GM12878 (cell line): ENCODE measurements around the gene TRABD. TPM values are rescaled to one million over a fixed set of nuclear protein-coding genes. Genes with fewer than 3 reads are reported as not detected.

ENCODE experiments used
- ATAC-seq: fragments of 200-7000 bp; cut with Tn5 transposase; 3 replicates; pipeline ENCODE4 v1.9.1; 2020; ENCODE audit warnings: mild to moderate bottlenecking, moderate library complexity
- BruUV-seq: library from RNA; stranded (reverse); fragments of 400-500 nt; replicated peaks from 2 replicates; lab custom pipeline; 2021; lab: Mats Ljungman, UMichigan
- CTCF ChIA-PET: fragments of 300-600 bp; sonication (Branson Sonifier 250); formaldehyde crosslinking; extraction: SDS; loops from one replicate; lab custom pipeline; 2021; ENCODE audit warnings: inconsistent platforms; lab: Yijun Ruan, JAX
- POLR2A ChIA-PET: fragments of 350-600 bp; formaldehyde crosslinking; extraction: SDS; loops from one replicate; lab custom pipeline; 2021; ENCODE audit warnings: inconsistent platforms; lab: Charles Lee
- RAD21 ChIA-PET: fragments of 300-600 bp; sonication (Branson Sonifier 250); formaldehyde crosslinking; loops from one replicate; lab custom pipeline; 2023; ENCODE audit warnings: antibody characterized with exemption; ENCODE audit not compliant: unreplicated experiment; lab: Charles Lee
- SMC1A ChIA-PET: fragments of 300-600 bp; sonication (Branson Sonifier 250); formaldehyde crosslinking; loops from one replicate; lab custom pipeline; 2023; ENCODE audit not compliant: unreplicated experiment, uncharacterized antibody; lab: Charles Lee
- DNase-seq: peaks from one replicate; pipeline ENCODE4 v3.0.0-alpha.2; 2011; ENCODE audit warnings: low read depth, low spot score
- FAIRE-seq: peaks from 3 replicates; lab custom pipeline; 2011; peaks lifted over from hg19 to GRCh38; lab: Jason Lieb, UNC
- H2AFZ ChIP-seq: 2 replicates; pipeline ENCODE4 v1.6.0; 2011; ENCODE audit warnings: low read depth, low read length, control low read depth; ENCODE audit not compliant: control insufficient read depth
- H3K27ac ChIP-seq: 2 replicates; pipeline ENCODE4 v1.5.1; 2011; ENCODE audit warnings: control low read depth; ENCODE audit not compliant: control insufficient read depth, insufficient read depth
- H3K27me3 ChIP-seq, 2 experiments: replicated peaks in 1 of 2; 2 replicates each; pipeline versions ENCODE4 v1.6.0 to v1.6.1; 2011; ENCODE audit warnings: low read length in 1 of 2; ENCODE audit not compliant: control insufficient read depth in 2 of 2, insufficient read depth in 2 of 2
- H3K36me3 ChIP-seq, 2 experiments: 2 replicates each; pipeline ENCODE4 v1.5.1; 2011; ENCODE audit warnings: low read length in 1 of 2; ENCODE audit not compliant: control insufficient read depth in 2 of 2, insufficient read depth in 2 of 2
- H3K4me1 ChIP-seq: 2 replicates; pipeline ENCODE4 v1.6.1; 2011; ENCODE audit warnings: mild to moderate bottlenecking, low read length, moderate library complexity, mixed read lengths; ENCODE audit not compliant: control insufficient read depth, insufficient read depth
- H3K4me2 ChIP-seq: 2 replicates; pipeline ENCODE4 v1.6.0; 2011; ENCODE audit warnings: control low read depth; ENCODE audit not compliant: control insufficient read depth, insufficient read depth
- H3K4me3 ChIP-seq: fragments of 200-600 bp; sonication (generic); 2 replicates; pipeline ENCODE4 v1.5.1; 2016
- H3K79me2 ChIP-seq: 2 replicates; pipeline ENCODE4 v1.6.0; 2011; ENCODE audit warnings: low read length; ENCODE audit not compliant: control insufficient read depth, insufficient read depth
- H3K9ac ChIP-seq: 2 replicates; pipeline ENCODE4 v1.8.0; 2011; ENCODE audit warnings: low read length, control low read depth, mixed read lengths; ENCODE audit not compliant: control insufficient read depth, insufficient read depth
- H3K9me3 ChIP-seq: replicated peaks from 3 replicates; pipeline ENCODE4 v1.5.1; 2011; ENCODE audit warnings: mild to moderate bottlenecking, low read length; ENCODE audit not compliant: control insufficient read depth, insufficient read depth
- H4K20me1 ChIP-seq: 2 replicates; pipeline ENCODE4 v1.6.0; 2011; ENCODE audit not compliant: control insufficient read depth, insufficient read depth
- BCL11A ChIP-seq: IDR thresholded peaks from 2 replicates; pipeline ENCODE4 v1.6.1; 2011; ENCODE audit warnings: low read depth, low read length
- CBFB ChIP-seq: IDR thresholded peaks from 2 replicates; pipeline ENCODE4 v1.6.1; 2016; ENCODE audit warnings: antibody characterized with exemption, low read depth
- HDGF ChIP-seq: fragments of 450-650 bp; IDR thresholded peaks from 2 replicates; pipeline ENCODE4 v1.6.1; 2016; ENCODE audit warnings: antibody characterized with exemption
- RB1 ChIP-seq: fragments of 450-650 bp; formaldehyde crosslinking; IDR thresholded peaks from 2 replicates; pipeline ENCODE4 v1.6.1; 2017; ENCODE audit warnings: mild to moderate bottlenecking, borderline replicate concordance
- SMAD5 ChIP-seq: IDR thresholded peaks from 2 replicates; pipeline ENCODE4 v1.6.1; 2016; ENCODE audit warnings: antibody characterized with exemption, low read depth
- SUZ12 ChIP-seq: fragments of 200-600 bp; sonication (generic); IDR thresholded peaks from one replicate; pipeline ENCODE4 v1.6.1; 2018; ENCODE audit warnings: antibody characterized with exemption, mild to moderate bottlenecking; ENCODE audit not compliant: unreplicated experiment
- TCF3 ChIP-seq: IDR thresholded peaks from 2 replicates; pipeline ENCODE4 v1.6.1; 2012; ENCODE audit warnings: low read depth, mild to moderate bottlenecking, low read length, borderline replicate concordance; ENCODE audit not compliant: insufficient read depth
- WGBS: methylation state at CpG from one replicate; pipeline ENCODE4 v1.1.6; 2016; ENCODE audit warnings: low lambda C conversion rate; ENCODE audit not compliant: insufficient replicate concordance, insufficient coverage; ENCODE audit errors: missing lambda C conversion rate; 5-methylcytosine and 5-hydroxymethylcytosine counted together
- in situ Hi-C: fragments of 300-500 bp; cut with MboI; formaldehyde crosslinking; loops from 9 replicates; pipeline ENCODE4 v1.14.3; 2018; ENCODE audit warnings: mixed read lengths
- intact Hi-C: fragments of 100-400 bp; cut with micrococcal nuclease; formaldehyde crosslinking; loops from one replicate; pipeline ENCODE4 v1.14.2; 2022; ENCODE audit not compliant: unreplicated experiment
- polyA plus RNA-seq, 11 experiments: library from polyadenylated mRNA; depleted of rRNA in 4 of 11; unstranded in 6 of 11; stranded (reverse) in 5 of 11; fragments of >200 nt; fragmentation: Nextera tagmentation in 4 of 11; fragmentation: Illumina TruSeq in 1 of 11; extraction: Ambion mirVana in 4 of 11; extraction: Trizol in 1 of 11; gene quantifications; 1 replicate in 1 of 11; 2 replicates in 10 of 11; pipeline versions ENCODE4 v1.2.1 to v1.2.3, GENCODE V29; 2011 to 2016; ENCODE audit warnings: inconsistent platforms in 2 of 11, missing spikeins in 2 of 11, low read depth in 1 of 11
- total RNA-seq, 4 experiments: library from RNA; depleted of rRNA in 3 of 4; stranded (reverse); fragments of >200 nt in 3 of 4; fragmentation: Illumina TruSeq in 1 of 4; extraction: Trizol in 1 of 4; gene quantifications; 2 replicates each; pipeline versions ENCODE4 v1.2.1 to v1.2.3, GENCODE V29; 2013 to 2021
- TF ChIP-seq, protein P1 (sequence below): IDR thresholded peaks from 2 replicates; pipeline ENCODE4 v1.6.1; 2012; ENCODE audit warnings: low read depth, low read length, improper control_type of control experiment
- TF ChIP-seq, protein P2 (sequence below): fragments of 450-650 bp; IDR thresholded peaks from 2 replicates; pipeline ENCODE4 v1.6.1; 2014; ENCODE audit warnings: mild to moderate bottlenecking
- TF ChIP-seq, protein P3 (sequence below): fragments of 450-650 bp; IDR thresholded peaks from 2 replicates; pipeline ENCODE4 v1.6.1; 2017; ENCODE audit warnings: low read depth, mild to moderate bottlenecking, moderate library complexity

TRABD gene
- total and polyA plus RNA-seq, 10 of the 15 experiments (the other 5 are each of a cell fraction or from before 2014, with no cell fraction given) = 0.43 to 116 (median 58.1) TPM

DNA sequence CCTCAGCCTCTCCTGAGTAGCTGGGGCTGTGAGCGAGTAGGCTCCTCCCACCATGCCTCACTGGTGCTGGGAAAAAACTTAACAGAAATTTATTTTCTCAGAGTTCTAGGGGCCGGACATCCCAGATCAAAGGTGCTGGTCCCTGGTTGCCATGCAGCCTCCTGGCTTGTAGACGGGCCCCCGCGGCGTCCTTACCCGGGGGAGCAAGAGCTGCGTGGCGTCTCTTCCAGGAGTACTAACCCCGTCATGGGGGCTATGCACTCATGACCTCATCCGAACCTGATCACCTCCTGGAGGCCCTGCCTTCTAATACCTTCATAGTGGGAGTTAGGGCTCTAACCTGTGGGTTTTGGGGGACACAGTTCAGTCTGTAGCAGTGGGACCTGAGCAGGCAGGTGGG is 2.6 kb downstream of the TRABD start:
- POLR2A ChIA-PET = interaction anchor here (0.5 kb wide), 1 partner anchor 16 kb away, joined by 5 read pairs; no protein-coding TSS in a partner anchor
- FAIRE-seq = no peak
- Histone ChIP-seq H3K4me3 (peak overlapping the region; percentile 47; the same call in 1 of the 2 replicates), H3K36me3 (peaks cover 0 to 7% of the 10 kb centered on the region in 2 experiments; a peak in 3 of 4 replicates), H3K79me2 (peaks cover 68% of the 10 kb centered on the region), H3K27ac (peak overlapping the region; percentile 98), H3K4me1 (peaks cover 60% of the 10 kb centered on the region), H3K4me2 (peak overlapping the region; percentile 90), H2AFZ (no peak overlapping the region), H3K27me3 (no peaks in the 10 kb centered on the region), H4K20me1 (no peaks in the 10 kb centered on the region), H3K9me3 (no peaks in the 10 kb centered on the region), H3K9ac (peak overlapping the region; percentile 89; the same call in 1 of the 2 replicates)
- TF ChIP-seq SUZ12 = no peak
- SMC1A ChIA-PET = interaction anchor here (1.8 kb wide), 1 partner anchor 15 kb away, joined by 4 read pairs; no protein-coding TSS in a partner anchor
- in situ Hi-C loops (no loop called here), intact Hi-C loops (loop anchor here (5.0 kb wide), 1 partner anchor 226 kb away; the partner anchor contains the start of gene PIM3)
- no TSS peak for BruUV-seq
- no peak for ATAC-seq
- DNase-seq = no peak
- CTCF ChIA-PET = no interaction called here
- WGBS = 85% methylated on average over 11 of the region's 11 CpGs
- RAD21 ChIA-PET = interaction anchor here (1.8 kb wide), 1 partner anchor 258 kb away, joined by 3 read pairs; no protein-coding TSS in a partner anchor

DNA sequence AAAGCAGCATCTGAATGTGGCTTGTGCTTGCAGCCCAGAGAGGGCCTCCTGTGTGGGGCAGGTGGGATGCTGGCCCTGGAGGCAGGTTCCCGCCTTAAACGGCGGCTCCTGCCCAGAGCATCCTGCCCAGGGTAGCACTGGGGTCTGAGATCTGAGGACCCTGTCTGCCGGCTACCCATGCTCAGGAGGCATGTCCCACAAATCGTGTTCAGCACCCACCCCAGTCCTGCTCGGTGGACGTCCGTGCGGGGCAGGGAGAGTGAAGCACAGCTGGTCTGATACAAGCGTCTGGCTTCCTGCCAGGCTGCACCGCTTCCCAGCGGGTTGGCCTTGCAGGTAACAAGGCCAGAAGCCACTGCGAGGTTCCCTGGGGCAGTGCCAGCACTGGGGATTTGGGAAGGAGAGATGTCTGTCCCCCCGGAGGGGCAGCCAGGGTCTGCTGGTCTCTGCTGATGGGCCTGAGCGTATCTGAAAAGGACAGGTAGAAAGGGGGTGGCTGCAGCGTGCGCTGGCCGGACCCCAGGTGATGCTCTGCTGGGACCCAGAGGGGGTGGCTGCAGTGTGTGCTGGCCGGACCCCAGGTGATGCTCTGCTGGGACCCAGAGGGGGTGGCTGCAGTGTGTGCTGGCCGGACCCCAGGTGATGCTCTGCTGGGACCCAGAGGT is 3.6 kb downstream of the TRABD start:
- CTCF ChIA-PET = no interaction called here
- Histone ChIP-seq H2AFZ (no peak overlapping the region), H3K36me3 (peaks cover 0 to 15% of the 10 kb centered on the region in 2 experiments; a peak in 3 of 4 replicates), H3K9ac (peak overlapping the region; percentile 89), H3K27me3 (no peaks in the 10 kb centered on the region), H3K4me1 (peaks cover 67% of the 10 kb centered on the region), H3K79me2 (peaks cover 75% of the 10 kb centered on the region), H3K4me2 (peak overlapping the region; percentile 90), H4K20me1 (no peaks in the 10 kb centered on the region), H3K27ac (peak overlapping the region; percentile 98), H3K9me3 (no peaks in the 10 kb centered on the region), H3K4me3 (peak overlapping the region; percentile 64)
- ATAC-seq (no peak), FAIRE-seq (no peak), DNase-seq (no peak)
- POLR2A ChIA-PET = no interaction called here
- in situ Hi-C loops = no loop called here
- RAD21 ChIA-PET = interaction anchor here (0.6 to 2.0 kb wide), 4 partner anchors 12 to 308 kb away, joined by 3 to 4 read pairs (median 3); no protein-coding TSS in a partner anchor
- intact Hi-C loops = loop anchor here (5.0 kb wide), 1 partner anchor 227 kb away; the partner anchor contains the start of gene PIM3
- no TSS peak for BruUV-seq
- SMC1A ChIA-PET = no interaction called here
- WGBS = 24% methylated on average over 20 of the region's 20 CpGs
- no peak for TF ChIP-seq SMAD5
- no peak for TF ChIP-seq CBFB
- no peak for TF ChIP-seq BCL11A
- TF ChIP-seq, protein P1, sequence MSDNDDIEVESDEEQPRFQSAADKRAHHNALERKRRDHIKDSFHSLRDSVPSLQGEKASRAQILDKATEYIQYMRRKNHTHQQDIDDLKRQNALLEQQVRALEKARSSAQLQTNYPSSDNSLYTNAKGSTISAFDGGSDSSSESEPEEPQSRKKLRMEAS = no peak
- no peak for TF ChIP-seq TCF3
- TF ChIP-seq RB1 = no peak
- no peak for TF ChIP-seq HDGF
- TF ChIP-seq, protein P2, sequence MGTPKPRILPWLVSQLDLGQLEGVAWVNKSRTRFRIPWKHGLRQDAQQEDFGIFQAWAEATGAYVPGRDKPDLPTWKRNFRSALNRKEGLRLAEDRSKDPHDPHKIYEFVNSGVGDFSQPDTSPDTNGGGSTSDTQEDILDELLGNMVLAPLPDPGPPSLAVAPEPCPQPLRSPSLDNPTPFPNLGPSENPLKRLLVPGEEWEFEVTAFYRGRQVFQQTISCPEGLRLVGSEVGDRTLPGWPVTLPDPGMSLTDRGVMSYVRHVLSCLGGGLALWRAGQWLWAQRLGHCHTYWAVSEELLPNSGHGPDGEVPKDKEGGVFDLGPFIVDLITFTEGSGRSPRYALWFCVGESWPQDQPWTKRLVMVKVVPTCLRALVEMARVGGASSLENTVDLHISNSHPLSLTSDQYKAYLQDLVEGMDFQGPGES = no peak
- TF ChIP-seq, protein P3, sequence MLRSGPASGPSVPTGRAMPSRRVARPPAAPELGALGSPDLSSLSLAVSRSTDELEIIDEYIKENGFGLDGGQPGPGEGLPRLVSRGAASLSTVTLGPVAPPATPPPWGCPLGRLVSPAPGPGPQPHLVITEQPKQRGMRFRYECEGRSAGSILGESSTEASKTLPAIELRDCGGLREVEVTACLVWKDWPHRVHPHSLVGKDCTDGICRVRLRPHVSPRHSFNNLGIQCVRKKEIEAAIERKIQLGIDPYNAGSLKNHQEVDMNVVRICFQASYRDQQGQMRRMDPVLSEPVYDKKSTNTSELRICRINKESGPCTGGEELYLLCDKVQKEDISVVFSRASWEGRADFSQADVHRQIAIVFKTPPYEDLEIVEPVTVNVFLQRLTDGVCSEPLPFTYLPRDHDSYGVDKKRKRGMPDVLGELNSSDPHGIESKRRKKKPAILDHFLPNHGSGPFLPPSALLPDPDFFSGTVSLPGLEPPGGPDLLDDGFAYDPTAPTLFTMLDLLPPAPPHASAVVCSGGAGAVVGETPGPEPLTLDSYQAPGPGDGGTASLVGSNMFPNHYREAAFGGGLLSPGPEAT = no peak
